Naive B cell (primary cell): Measurements from ENCODE around the gene SPEG. TPM values are rescaled to one million over a fixed set of nuclear protein-coding genes. Genes with fewer than 3 reads are reported as not detected.
A peak's percentile ranks its signal among the peaks of the same experiment; 100 is the strongest.

Source experiments
- ATAC-seq, 2 donors: fragments of 150-1000 bp; cut with Tn5 transposase; 2 replicates each; pipeline ENCODE4 v1.10.0; 2021; ENCODE audit warnings: low read depth in 2 of 2, mild to moderate bottlenecking in 2 of 2, moderate library complexity in 2 of 2
- DNase-seq: peaks from one replicate; pipeline ENCODE4 v3.0.0; 2022
- H3K27ac Mint-ChIP-seq, 6 donors: one replicate each; pipeline ENCODE4 v1.8.0; 2020 to 2022; ENCODE audit warnings: mild to moderate bottlenecking in 6 of 6, mixed read lengths in 6 of 6, moderate library complexity in 5 of 6, inconsistent platforms in 2 of 6
- H3K27me3 Mint-ChIP-seq, 3 donors: one replicate each; pipeline ENCODE4 v1.8.0; 2021 to 2022; ENCODE audit warnings: mixed read lengths in 3 of 3, mild to moderate bottlenecking in 1 of 3
- H3K36me3 Mint-ChIP-seq, 2 donors: one replicate each; pipeline ENCODE4 v1.8.0; 2020 to 2022; ENCODE audit warnings: mixed read lengths in 2 of 2, inconsistent platforms in 1 of 2, mild to moderate bottlenecking in 1 of 2
- H3K4me1 Mint-ChIP-seq, 3 donors: one replicate each; pipeline ENCODE4 v1.8.0; 2020 to 2022; ENCODE audit warnings: mixed read lengths in 3 of 3, inconsistent platforms in 1 of 3, mild to moderate bottlenecking in 1 of 3, moderate library complexity in 1 of 3
- H3K4me3 Mint-ChIP-seq, 8 donors: one replicate each; pipeline ENCODE4 v1.8.0; 2020 to 2022; ENCODE audit warnings: mild to moderate bottlenecking in 8 of 8, mixed read lengths in 8 of 8, moderate library complexity in 8 of 8, inconsistent platforms in 2 of 8
- H3K9me3 Mint-ChIP-seq, 7 donors: one replicate each; pipeline ENCODE4 v1.8.0; 2020 to 2022; ENCODE audit warnings: mixed read lengths in 7 of 7, mild to moderate bottlenecking in 5 of 7, inconsistent platforms in 2 of 7, moderate library complexity in 1 of 7
- polyA plus RNA-seq, 6 donors: library from polyadenylated mRNA; unstranded; fragments of 300-500 nt; fragmentation: Illumina TruSeq; gene quantifications; one replicate each; pipeline ENCODE4 v1.2.3, GENCODE V29; 2021; ENCODE audit warnings: low read depth in 6 of 6

SPEG gene
- polyA plus RNA-seq, 6 donors from 2014 or later: 0.18 TPM; not detected in 5

DNA sequence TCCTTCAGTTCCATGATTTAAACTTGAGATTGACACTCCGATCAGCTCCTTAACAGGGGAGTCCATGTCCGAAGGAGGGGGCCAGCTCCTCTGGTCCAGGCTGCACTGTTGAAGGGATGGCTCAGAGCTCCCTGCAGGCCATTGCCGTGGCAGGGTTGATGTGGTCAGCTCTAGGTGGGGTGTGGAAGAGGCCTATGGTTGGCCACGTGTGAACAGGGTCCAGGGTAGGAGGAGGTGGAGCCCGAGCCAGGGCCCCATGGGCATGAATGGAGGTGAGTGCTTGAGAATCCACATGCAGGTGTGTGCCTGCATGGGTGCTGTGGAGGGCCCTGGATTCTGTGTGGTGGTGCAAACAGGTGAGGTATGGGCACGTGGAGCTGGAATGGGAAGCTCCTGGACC, 1.1 kb downstream of the SPEG start:
- Mint-ChIP-seq H3K4me1 (peaks cover under 1 to 10% (median under 1%) of the 10 kb centered on the region in 3 donors), H3K36me3 (peaks cover 0 to under 1% of the 10 kb centered on the region in 2 donors), H3K27ac (no peak overlapping the region), H3K9me3 (peaks cover 0 to 2% (median 0%) of the 10 kb centered on the region in 7 donors), H3K4me3 (peak overlapping the region in 2 of 8 donors; percentile 21 to 53), H3K27me3 (peaks cover 22 to 36% (median 30%) of the 10 kb centered on the region in 3 donors)
- DNase-seq (no peak), ATAC-seq (no peak)

GRCh38 chr2:219436491-219436890, 1.8 kb downstream of the SPEG start:
- H3K9me3 Mint-ChIP-seq: peaks cover 0 to 4% (median 0%) of the 10 kb centered on the region in 7 donors
- DNase-seq (no peak), ATAC-seq (no peak)
- peaks cover 27 to 37% (median 33%) of the 10 kb centered on the region in 3 donors for H3K27me3 Mint-ChIP-seq
- peaks cover 8 to 17% (median 9%) of the 10 kb centered on the region in 3 donors for H3K4me1 Mint-ChIP-seq
- H3K27ac Mint-ChIP-seq: no peak overlapping the region
- peaks cover 0 to 7% of the 10 kb centered on the region in 2 donors for H3K36me3 Mint-ChIP-seq
- no peak overlapping the region for H3K4me3 Mint-ChIP-seq

DNA sequence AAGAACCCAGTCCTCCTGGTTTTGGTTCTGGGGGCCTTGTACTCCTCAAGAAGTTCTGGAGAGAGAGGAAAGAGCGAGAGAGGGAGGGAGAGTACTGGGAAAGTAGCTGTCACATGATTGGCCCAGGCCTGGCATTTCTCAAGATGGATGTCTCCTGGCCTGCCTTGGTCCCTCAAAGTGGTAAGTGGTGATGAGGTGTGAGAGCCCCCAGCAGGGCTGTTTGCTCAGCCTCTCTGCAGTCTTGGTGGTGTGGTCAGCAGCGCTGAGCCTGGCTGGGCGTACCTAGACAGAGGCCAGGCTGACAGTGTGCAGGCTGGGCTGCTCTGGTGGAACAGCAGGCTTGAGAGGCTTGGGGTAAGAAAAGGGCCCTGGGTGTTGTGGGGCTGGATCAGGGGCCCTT, 2.5 kb downstream of the SPEG start:
- DNase-seq (no peak), ATAC-seq (no peak)
- H3K27me3 Mint-ChIP-seq: peaks cover 27 to 32% (median 31%) of the 10 kb centered on the region in 3 donors
- no peak overlapping the region for H3K27ac Mint-ChIP-seq
- H3K4me3 Mint-ChIP-seq: no peak overlapping the region
- H3K9me3 Mint-ChIP-seq: peaks cover 0 to 4% (median 0%) of the 10 kb centered on the region in 7 donors
- peaks cover 9 to 18% (median 11%) of the 10 kb centered on the region in 3 donors for H3K4me1 Mint-ChIP-seq
- peaks cover 0 to 7% of the 10 kb centered on the region in 2 donors for H3K36me3 Mint-ChIP-seq

GRCh38 chr2:219437690-219438206, 3.1 kb downstream of the SPEG start:
- ATAC-seq: no peak
- Mint-ChIP-seq H3K27ac (no peak overlapping the region), H3K27me3 (peaks cover 24 to 32% (median 31%) of the 10 kb centered on the region in 3 donors), H3K4me1 (peaks cover 12 to 23% (median 17%) of the 10 kb centered on the region in 3 donors), H3K36me3 (peaks cover 0 to 12% of the 10 kb centered on the region in 2 donors), H3K9me3 (peaks cover 0 to 4% (median 0%) of the 10 kb centered on the region in 7 donors), H3K4me3 (no peak overlapping the region)
- DNase-seq: no peak

DNA sequence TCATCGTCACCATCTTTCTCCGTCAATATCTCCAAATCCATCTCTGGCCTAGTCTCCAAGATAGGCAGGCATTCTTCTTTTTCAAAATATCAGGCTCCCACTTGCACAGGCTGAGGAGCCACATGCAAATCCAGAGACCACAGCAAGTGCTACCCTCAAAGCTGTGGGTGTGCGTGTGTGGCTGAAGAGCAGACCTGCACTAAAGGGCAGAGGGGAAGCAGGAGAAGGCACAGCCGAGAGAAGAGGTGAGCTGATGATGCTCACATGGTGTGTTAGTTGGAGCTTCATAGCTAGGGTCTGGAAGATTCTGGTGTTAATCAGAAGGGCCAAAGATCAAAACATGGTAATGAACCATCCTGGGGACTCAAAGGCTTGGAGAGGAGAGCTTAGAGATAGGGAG, 3.8 kb downstream of the SPEG start:
- H3K9me3 Mint-ChIP-seq: peaks cover 0 to 4% (median 0%) of the 10 kb centered on the region in 7 donors
- no peak for ATAC-seq
- H3K27ac Mint-ChIP-seq: no peak overlapping the region
- DNase-seq: no peak
- no peak overlapping the region for H3K4me3 Mint-ChIP-seq
- H3K27me3 Mint-ChIP-seq: peaks cover 18 to 33% (median 31%) of the 10 kb centered on the region in 3 donors
- H3K4me1 Mint-ChIP-seq: peaks cover 17 to 26% (median 21%) of the 10 kb centered on the region in 3 donors
- H3K36me3 Mint-ChIP-seq: peaks cover 0 to 14% of the 10 kb centered on the region in 2 donors

GRCh38 chr2:219439506-219439905, 4.9 kb downstream of the SPEG start:
- H3K27me3 Mint-ChIP-seq: peaks cover 13 to 36% (median 35%) of the 10 kb centered on the region in 3 donors
- peak overlapping the region in 1 of 6 donors; percentile 44 for H3K27ac Mint-ChIP-seq
- ATAC-seq (no peak), DNase-seq (no peak)
- H3K36me3 Mint-ChIP-seq: peaks cover 0 to 14% of the 10 kb centered on the region in 2 donors
- peaks cover 17 to 23% (median 21%) of the 10 kb centered on the region in 3 donors for H3K4me1 Mint-ChIP-seq
- peak overlapping the region in 2 of 8 donors; percentile 29 for H3K4me3 Mint-ChIP-seq
- H3K9me3 Mint-ChIP-seq: peaks cover 0 to 2% (median 0%) of the 10 kb centered on the region in 7 donors

GRCh38 chr2:219440388-219441256, 6.0 kb downstream of the SPEG start:
- Mint-ChIP-seq H3K4me1 (peaks cover 17 to 21% (median 19%) of the 10 kb centered on the region in 3 donors), H3K36me3 (peaks cover 0 to 14% of the 10 kb centered on the region in 2 donors), H3K4me3 (peak overlapping the region; percentile 56 to 90 (median 82)), H3K9me3 (peaks cover 0 to 2% (median 0%) of the 10 kb centered on the region in 7 donors), H3K27me3 (peaks cover 13 to 47% (median 46%) of the 10 kb centered on the region in 3 donors), H3K27ac (peak overlapping the region in 2 of 6 donors; percentile 34 to 40)
- ATAC-seq (peak; percentile 15 to 30), DNase-seq (no peak)

DNA sequence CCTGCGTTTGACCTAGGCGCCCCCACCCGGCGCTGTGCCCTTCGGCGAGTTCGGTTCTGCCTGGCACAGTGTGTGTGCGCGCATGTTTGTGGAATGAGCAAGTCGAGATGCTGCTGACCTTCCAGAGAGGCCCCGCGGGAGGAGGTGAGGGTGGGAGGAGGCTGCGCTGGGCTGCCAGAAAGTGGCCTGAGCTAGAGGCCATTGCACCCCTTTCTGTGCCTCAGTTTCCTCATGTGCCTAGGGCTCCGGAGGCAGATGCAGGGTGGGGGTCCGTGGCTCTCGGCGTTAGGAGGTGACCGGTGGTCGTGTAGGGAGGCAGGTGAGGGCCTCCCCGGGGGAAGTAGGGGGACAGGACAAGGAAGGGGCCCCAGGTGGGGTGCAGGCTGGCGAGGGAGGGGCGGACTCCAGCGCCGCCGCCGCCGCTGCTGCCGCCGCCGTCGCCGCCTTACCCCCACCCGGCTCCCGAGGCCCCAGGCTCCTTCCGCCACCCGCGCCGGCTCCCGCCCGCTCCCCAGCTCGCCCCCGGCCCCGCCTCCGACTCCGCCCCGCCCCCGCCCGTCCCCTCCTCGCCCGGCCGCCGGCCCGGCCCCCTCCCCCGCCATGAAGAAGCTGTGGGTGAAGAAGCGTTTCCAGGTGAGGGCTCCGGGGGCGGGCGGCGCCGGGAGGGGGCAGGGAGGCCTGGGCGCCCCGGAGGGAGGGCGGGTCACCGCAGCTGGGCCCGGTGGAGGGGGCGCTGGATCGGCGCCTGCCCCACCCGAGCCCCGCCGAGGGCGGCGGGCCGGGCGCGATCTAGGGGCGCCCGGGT, 7.0 kb downstream of the SPEG start:
- peaks cover 0 to 2% (median 0%) of the 10 kb centered on the region in 7 donors for H3K9me3 Mint-ChIP-seq

DNA sequence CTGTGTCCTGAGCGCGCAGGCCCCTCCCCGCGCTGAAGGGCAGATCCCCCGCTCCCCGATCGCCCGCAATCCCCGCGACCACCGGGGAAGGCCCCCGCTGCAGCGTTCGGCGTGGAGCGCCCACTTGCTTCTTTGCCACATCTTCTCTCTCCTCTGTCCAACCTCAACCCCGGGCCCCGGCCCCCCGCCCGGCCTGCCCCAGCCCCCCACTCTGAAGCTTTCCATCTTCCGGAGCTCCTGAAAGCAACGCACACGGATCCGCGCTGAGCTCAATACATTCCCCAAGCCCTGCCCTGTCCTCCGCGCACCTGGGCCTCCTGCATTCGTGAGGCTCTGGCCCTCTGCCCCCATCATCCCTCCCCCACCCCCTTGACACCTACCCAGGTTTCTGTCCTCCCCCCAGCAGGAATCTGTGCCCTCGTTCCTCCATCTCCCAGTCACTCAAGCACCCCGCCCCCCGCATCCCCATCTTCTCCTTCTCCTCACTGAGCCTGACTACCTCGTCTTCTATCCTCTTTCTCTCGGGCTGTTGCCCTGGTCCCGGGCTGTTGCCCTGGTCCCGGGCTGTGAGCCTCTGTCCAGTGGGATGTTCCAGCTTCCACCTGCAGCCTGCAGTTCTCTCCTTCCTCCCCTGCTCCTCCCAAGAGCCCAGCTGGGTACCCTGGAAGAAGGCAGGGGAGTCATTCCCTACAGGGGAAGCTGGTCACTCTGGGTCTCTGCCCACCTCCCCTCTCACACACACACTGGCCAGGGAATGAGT, 7.8 kb downstream of the SPEG start:
- Mint-ChIP-seq H3K36me3 (peaks cover 0 to 14% of the 10 kb centered on the region in 2 donors), H3K4me1 (peaks cover 16 to 21% (median 17%) of the 10 kb centered on the region in 3 donors), H3K4me3 (peak overlapping the region; percentile 41 to 91 (median 81)), H3K9me3 (peaks cover 0 to 2% (median 0%) of the 10 kb centered on the region in 7 donors), H3K27ac (peak overlapping the region in 1 of 6 donors; percentile 58), H3K27me3 (peaks cover 16 to 65% (median 59%) of the 10 kb centered on the region in 3 donors)
- no peak for ATAC-seq
- no peak for DNase-seq

More for the DNA sequence above, 7.0 kb downstream of the SPEG start:
- peaks cover 16 to 57% (median 54%) of the 10 kb centered on the region in 3 donors for H3K27me3 Mint-ChIP-seq
- H3K36me3 Mint-ChIP-seq: peaks cover 0 to 14% of the 10 kb centered on the region in 2 donors
- ATAC-seq (peak; percentile 42 to 63), DNase-seq (no peak)
- H3K4me1 Mint-ChIP-seq: peaks cover 16 to 21% (median 17%) of the 10 kb centered on the region in 3 donors
- peak overlapping the region; percentile 56 to 90 (median 82) for H3K4me3 Mint-ChIP-seq
- H3K27ac Mint-ChIP-seq: peak overlapping the region in 1 of 6 donors; percentile 66

- peak overlapping the region in 2 of 6 donors; percentile 28 to 58 for H3K27ac Mint-ChIP-seq
- H3K4me1 Mint-ChIP-seq: peaks cover 16 to 21% (median 17%) of the 10 kb centered on the region in 3 donors
- H3K27me3 Mint-ChIP-seq: peaks cover 16 to 69% (median 66%) of the 10 kb centered on the region in 3 donors
- H3K4me3 Mint-ChIP-seq: peak overlapping the region; percentile 41 to 91 (median 80)
- no peak for DNase-seq
- peaks cover 0 to 14% of the 10 kb centered on the region in 2 donors for H3K36me3 Mint-ChIP-seq
- ATAC-seq: no peak
- peaks cover 0 to 2% (median 0%) of the 10 kb centered on the region in 7 donors for H3K9me3 Mint-ChIP-seq
Observed at GRCh38 chr2:219443016-219443696, 8.5 kb downstream of the SPEG start.

DNA sequence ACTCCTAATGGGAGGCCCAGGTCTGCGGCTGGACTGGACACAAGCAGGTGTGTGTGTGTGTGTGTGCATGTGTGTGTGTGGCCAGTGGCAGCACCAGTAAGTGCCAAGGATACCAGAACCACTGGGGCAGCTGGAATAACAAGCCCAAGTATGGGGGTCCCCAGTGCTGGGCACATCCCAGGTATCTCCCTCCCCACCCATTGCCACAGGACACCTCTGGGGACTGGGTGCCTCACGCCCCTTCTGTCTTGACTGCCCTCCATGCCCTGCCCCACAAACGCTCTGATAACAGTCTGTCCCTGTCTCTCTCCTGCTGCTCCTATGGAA, 9.0 kb downstream of the SPEG start:
- Mint-ChIP-seq H3K4me3 (peak overlapping the region in 3 of 8 donors; percentile 41 to 71 (median 57)), H3K36me3 (peaks cover 0 to 14% of the 10 kb centered on the region in 2 donors), H3K9me3 (peaks cover 0 to 2% (median 0%) of the 10 kb centered on the region in 7 donors), H3K27me3 (peaks cover 16 to 69% (median 66%) of the 10 kb centered on the region in 3 donors), H3K4me1 (peaks cover 16 to 21% (median 17%) of the 10 kb centered on the region in 3 donors), H3K27ac (no peak overlapping the region)
- ATAC-seq (no peak), DNase-seq (no peak)
